Fibroblast of lung (primary cell): ENCODE results near the gene TMCC1. TPM values are rescaled to one million over a fixed set of nuclear protein-coding genes. Genes with fewer than 3 reads are reported as not detected.

Experiments
- DNase-seq, 2 donors: peaks; one replicate each; pipeline versions ENCODE4 v3.0.0 to v3.0.0-alpha.2; 2010; ENCODE audit warnings: low read depth in 2 of 2
- H2AFZ ChIP-seq: 2 replicates; pipeline ENCODE4 v1.5.1; 2012; ENCODE audit warnings: low read length, control low read depth, inconsistent platforms
- H3K27ac ChIP-seq: 2 replicates; pipeline ENCODE4 v1.5.1; 2011; ENCODE audit warnings: low read length, control low read depth; ENCODE audit not compliant: insufficient read depth
- H3K27me3 ChIP-seq: 2 replicates; pipeline ENCODE4 v1.5.1; 2011; ENCODE audit warnings: mild to moderate bottlenecking, low read length; ENCODE audit not compliant: control insufficient read depth, insufficient read depth
- H3K36me3 ChIP-seq: 2 replicates; pipeline ENCODE4 v1.5.1; 2011; ENCODE audit warnings: low read length; ENCODE audit not compliant: control insufficient read depth, insufficient read depth
- H3K4me1 ChIP-seq: 2 replicates; pipeline ENCODE4 v1.5.1; 2011; ENCODE audit warnings: low read length; ENCODE audit not compliant: control insufficient read depth, insufficient read depth; ENCODE audit errors: extremely low read depth
- H3K4me2 ChIP-seq: 2 replicates; pipeline ENCODE4 v1.5.1; 2011; ENCODE audit warnings: low read length, control low read depth; ENCODE audit not compliant: insufficient read depth; ENCODE audit errors: extremely low read depth
- H3K4me3 ChIP-seq, 4 experiments: fragments of 200-600 bp in 1 of 4; sonication (generic) in 1 of 4; replicated peaks in 1 of 4; 2 replicates each; pipeline ENCODE4 v1.5.1; 2011 to 2016; ENCODE audit warnings: low read length in 4 of 4, low read depth in 3 of 4, mild to moderate bottlenecking in 3 of 4, control low read depth in 2 of 4, inconsistent platforms in 1 of 4, mixed read lengths in 1 of 4; ENCODE audit not compliant: insufficient read depth in 1 of 4; ENCODE audit errors: control extremely low read depth in 1 of 4
- H3K79me2 ChIP-seq: 2 replicates; pipeline ENCODE4 v1.5.1; 2012; ENCODE audit warnings: mild to moderate bottlenecking, low read length, inconsistent platforms; ENCODE audit not compliant: control insufficient read depth, insufficient read depth
- H3K9ac ChIP-seq: 2 replicates; pipeline ENCODE4 v1.5.1; 2011; ENCODE audit warnings: mild to moderate bottlenecking, low read length, control low read depth; ENCODE audit not compliant: insufficient read depth
- H3K9me3 ChIP-seq: 2 replicates; pipeline ENCODE4 v1.5.1; 2012; ENCODE audit warnings: low read depth, low read length; ENCODE audit not compliant: control insufficient read depth, insufficient read depth
- H4K20me1 ChIP-seq: 2 replicates; pipeline ENCODE4 v1.5.1; 2011; ENCODE audit warnings: low read length; ENCODE audit not compliant: control insufficient read depth, insufficient read depth; ENCODE audit errors: extremely low read depth
- EZH2 ChIP-seq: IDR thresholded peaks from 2 replicates; pipeline ENCODE4 v1.5.1; 2012; ENCODE audit warnings: low read length, control low read depth, mild to moderate bottlenecking; ENCODE audit errors: missing control alignments
- polyA plus RNA-seq, 2 donors: library from polyadenylated mRNA; depleted of rRNA in 1 of 2; stranded (reverse) in 1 of 2; unstranded in 1 of 2; fragments of >200 nt; gene quantifications; 2 replicates each; pipeline ENCODE4 v1.2.1, GENCODE V29; 2011 to 2012; ENCODE audit warnings: missing spikeins in 1 of 2
- total RNA-seq: library from RNA; depleted of rRNA; stranded (reverse); fragments of >200 nt; gene quantifications from 2 replicates; pipeline ENCODE4 v1.2.1, GENCODE V29; 2014
- TF ChIP-seq, protein P1 (sequence below), 2 donors: IDR thresholded peaks in 1 of 2; conservative IDR thresholded peaks in 1 of 2; 1 replicate in 1 of 2; 2 replicates in 1 of 2; pipeline ENCODE4 v1.5.1; 2011 to 2012; ENCODE audit warnings: low read length in 2 of 2, control low read depth in 1 of 2, inconsistent platforms in 1 of 2, low read depth in 1 of 2, mild to moderate bottlenecking in 1 of 2

Gene TMCC1
- total and polyA plus RNA-seq, 2 donors (not counting 1 experiment from before 2014, with no cell fraction given) = 16.2 to 16.8 TPM

DNA sequence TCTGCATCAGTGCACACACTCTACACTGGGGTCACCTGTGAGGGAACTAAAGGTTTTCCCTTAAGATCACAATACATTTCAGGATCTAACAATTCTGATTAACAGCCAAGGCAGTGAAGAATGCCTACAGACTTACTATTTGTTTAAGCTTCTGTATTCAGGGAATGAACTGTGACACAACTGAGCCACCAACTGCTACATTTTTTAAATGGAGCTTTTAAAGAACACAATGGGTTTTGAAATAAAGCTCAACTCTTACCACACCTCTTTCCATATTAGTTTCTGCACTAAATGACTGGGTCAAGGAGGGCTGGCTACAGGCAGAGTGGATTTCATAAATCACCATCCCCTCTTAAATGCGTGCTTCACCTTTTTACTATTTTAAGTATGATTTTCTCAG lies 100.2 kb downstream of the TMCC1 start:
- Histone ChIP-seq H3K27me3 (no peaks in the 10 kb centered on the region), H2AFZ (no peak overlapping the region), H3K79me2 (no peaks in the 10 kb centered on the region), H3K4me1 (peaks cover 2% of the 10 kb centered on the region), H3K9me3 (no peaks in the 10 kb centered on the region), H3K4me3 (no peak overlapping the region), H3K4me2 (no peak overlapping the region), H3K9ac (no peak overlapping the region), H3K27ac (no peak overlapping the region), H4K20me1 (no peaks in the 10 kb centered on the region), H3K36me3 (no peaks in the 10 kb centered on the region)
- TF ChIP-seq, protein P1, sequence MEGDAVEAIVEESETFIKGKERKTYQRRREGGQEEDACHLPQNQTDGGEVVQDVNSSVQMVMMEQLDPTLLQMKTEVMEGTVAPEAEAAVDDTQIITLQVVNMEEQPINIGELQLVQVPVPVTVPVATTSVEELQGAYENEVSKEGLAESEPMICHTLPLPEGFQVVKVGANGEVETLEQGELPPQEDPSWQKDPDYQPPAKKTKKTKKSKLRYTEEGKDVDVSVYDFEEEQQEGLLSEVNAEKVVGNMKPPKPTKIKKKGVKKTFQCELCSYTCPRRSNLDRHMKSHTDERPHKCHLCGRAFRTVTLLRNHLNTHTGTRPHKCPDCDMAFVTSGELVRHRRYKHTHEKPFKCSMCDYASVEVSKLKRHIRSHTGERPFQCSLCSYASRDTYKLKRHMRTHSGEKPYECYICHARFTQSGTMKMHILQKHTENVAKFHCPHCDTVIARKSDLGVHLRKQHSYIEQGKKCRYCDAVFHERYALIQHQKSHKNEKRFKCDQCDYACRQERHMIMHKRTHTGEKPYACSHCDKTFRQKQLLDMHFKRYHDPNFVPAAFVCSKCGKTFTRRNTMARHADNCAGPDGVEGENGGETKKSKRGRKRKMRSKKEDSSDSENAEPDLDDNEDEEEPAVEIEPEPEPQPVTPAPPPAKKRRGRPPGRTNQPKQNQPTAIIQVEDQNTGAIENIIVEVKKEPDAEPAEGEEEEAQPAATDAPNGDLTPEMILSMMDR (conservative IDR thresholded peaks at IDR 0.05 in 1 of 2, IDR thresholded peaks at IDR 0.05 in 1 of 2; ENCODE audit: low read depth in 1 of 2, low read length in 2 of 2) = no peak
- no peak for TF ChIP-seq EZH2
- DNase-seq = peak in 1 of 2 donors; percentile 22

DNA sequence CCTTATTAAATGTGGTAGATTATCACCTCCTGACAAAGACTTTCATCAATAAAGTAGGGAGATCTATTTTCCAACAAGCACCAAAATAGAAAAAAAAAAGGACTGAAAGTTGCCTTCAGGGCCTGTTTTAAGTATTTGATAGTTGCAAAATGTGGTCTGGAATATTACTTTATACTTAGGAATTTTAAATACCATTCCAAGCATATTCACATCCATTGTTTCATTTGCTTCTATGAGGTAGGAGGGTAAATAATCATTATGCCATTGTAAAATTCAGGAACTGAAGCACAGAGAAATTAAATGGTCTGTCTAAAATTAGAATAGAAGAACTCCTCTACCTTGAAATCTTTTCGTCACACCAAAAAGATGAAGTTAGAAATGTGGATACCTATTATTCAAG lies 110.0 kb downstream of the TMCC1 start:
- Histone ChIP-seq H3K79me2 (no peaks in the 10 kb centered on the region), H2AFZ (no peak overlapping the region), H3K27me3 (no peaks in the 10 kb centered on the region), H3K9ac (no peak overlapping the region), H3K9me3 (no peaks in the 10 kb centered on the region), H3K36me3 (no peaks in the 10 kb centered on the region), H4K20me1 (no peaks in the 10 kb centered on the region), H3K27ac (no peak overlapping the region), H3K4me1 (no peaks in the 10 kb centered on the region), H3K4me2 (no peak overlapping the region), H3K4me3 (no peak overlapping the region)
- peak in 1 of 2 donors; percentile 62 for DNase-seq
- TF ChIP-seq, protein P1 (conservative IDR thresholded peaks at IDR 0.05 in 1 of 2, IDR thresholded peaks at IDR 0.05 in 1 of 2; ENCODE audit: low read depth in 1 of 2, low read length in 2 of 2) = no peak
- TF ChIP-seq EZH2 = no peak

DNA sequence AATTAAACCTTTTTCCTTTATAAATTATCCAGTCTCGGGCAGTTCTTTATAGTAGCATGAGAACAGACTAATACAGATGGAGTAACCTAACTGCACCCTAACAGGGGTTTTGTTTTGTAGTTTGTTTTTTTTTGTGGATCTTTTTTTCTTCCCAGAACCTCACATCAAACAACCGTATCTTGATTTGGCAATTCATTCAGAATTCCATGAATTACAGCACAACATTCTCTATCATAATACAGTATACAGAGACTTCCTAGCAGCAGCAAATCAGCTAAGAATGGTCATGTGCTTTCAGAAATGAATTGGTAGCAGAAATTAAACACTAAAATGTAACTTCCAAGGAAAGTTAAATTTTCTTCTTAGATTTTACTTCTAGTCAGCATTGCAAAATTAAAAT lies 114.6 kb downstream of the TMCC1 start:
- H2AFZ ChIP-seq = no peak overlapping the region
- no peaks in the 10 kb centered on the region for H3K27me3 ChIP-seq
- no peaks in the 10 kb centered on the region for H4K20me1 ChIP-seq
- no peaks in the 10 kb centered on the region for H3K36me3 ChIP-seq
- no peaks in the 10 kb centered on the region for H3K79me2 ChIP-seq
- H3K9ac ChIP-seq = no peak overlapping the region
- DNase-seq = no peak
- no peaks in the 10 kb centered on the region for H3K9me3 ChIP-seq
- TF ChIP-seq EZH2 = no peak
- TF ChIP-seq, protein P1 (conservative IDR thresholded peaks at IDR 0.05 in 1 of 2, IDR thresholded peaks at IDR 0.05 in 1 of 2; ENCODE audit: low read depth in 1 of 2, low read length in 2 of 2) = no peak
- no peak overlapping the region for H3K4me2 ChIP-seq
- H3K4me1 ChIP-seq = no peaks in the 10 kb centered on the region
- no peak overlapping the region for H3K27ac ChIP-seq
- H3K4me3 ChIP-seq = no peak overlapping the region
